Hematopoietic multipotent progenitor cell treated with erythropoietin and hydrocortisone succinate and interleukin-3 and kit ligand, for 6 days (in vitro differentiated cells): Measurements from ENCODE around the gene MRTFB.

Source experiments
- DNase-seq: peaks from one replicate; pipeline ENCODE4 v3.0.0-alpha.2; 2015

The MRTFB gene

DNA sequence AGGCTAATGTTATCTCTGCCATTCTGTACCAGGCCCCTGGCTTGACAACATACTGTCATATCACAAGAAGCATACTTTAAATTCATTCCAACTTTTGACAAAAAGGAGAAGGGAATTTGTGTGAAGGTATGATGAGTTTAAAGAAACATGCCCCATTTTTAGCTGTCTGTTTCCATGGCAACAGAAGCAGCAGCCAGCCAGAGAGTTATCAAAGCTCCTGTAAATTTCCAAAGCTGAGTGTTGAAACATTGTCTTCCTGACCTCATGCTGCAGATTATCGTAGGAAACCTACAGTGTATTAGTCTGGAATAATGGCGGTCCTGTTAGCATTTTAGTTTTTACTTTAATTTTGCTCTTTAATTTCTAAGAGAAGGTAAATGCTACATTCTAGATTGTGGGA is 124.9 kb downstream of the MRTFB start:
- no peak for DNase-seq

DNA sequence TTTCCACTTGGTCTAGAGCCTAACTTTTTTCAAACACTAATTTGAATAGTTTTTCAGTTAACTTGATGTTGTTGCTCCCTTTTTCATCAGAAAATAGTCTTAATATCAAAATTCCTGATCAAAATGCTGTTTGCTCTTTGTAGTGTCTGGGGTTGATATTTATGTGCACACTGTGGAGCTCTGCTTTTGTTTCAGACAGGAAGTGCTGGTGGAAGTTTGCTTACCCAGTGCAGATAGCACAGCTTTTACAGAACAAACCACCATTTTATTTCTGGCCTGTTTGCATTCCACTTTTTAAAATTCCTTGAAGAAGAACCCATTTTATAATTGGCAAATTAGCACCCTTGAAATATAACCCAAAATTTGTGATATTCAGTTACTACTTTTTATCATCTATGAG is 125.4 kb downstream of the MRTFB start:
- no peak for DNase-seq

DNA sequence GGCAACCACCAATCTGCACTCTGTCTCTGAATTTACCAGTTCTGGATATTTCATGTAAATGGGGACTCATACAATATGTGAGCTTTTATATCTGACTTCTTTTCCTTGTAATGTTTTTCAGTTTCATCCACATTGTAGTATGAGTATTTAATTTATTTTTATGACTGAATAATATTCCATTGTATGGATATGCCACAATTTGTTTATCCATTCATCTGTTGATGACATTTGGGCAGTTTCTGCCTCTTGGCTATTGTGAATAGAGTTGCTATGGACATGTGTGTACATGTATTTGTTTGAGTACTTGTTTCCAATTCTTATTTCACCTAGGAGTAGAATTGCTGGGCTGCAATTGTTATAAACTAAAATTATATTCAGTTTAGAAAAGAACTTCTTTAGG is 126.9 kb downstream of the MRTFB start:
- DNase-seq, result no peak

- DNase-seq, result no peak
Measured at GRCh38 chr16:14198572-14198971, 127.5 kb downstream of the MRTFB start.

DNA sequence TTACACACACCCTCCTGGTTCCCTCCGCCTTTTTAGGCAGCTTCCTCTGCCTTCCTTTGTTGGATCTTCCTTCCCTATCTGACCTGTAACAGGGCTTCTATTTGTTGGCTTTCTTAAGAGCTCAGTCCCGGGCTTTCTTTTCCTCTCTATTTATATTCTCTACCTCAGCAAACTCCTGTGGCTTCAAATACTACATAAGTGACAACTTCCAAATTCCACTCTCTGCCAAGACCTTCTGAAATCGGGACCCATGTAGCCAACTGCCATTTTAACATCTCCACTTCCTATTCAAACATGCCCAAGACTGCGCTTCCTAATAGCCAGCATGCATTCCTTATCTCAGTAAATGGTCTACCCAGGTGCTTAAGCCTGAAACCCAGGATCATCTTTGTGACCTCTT is 128.1 kb downstream of the MRTFB start:
- no peak for DNase-seq

- DNase-seq, result no peak
Measured at GRCh38 chr16:14199624-14200023, 128.5 kb downstream of the MRTFB start.

DNA sequence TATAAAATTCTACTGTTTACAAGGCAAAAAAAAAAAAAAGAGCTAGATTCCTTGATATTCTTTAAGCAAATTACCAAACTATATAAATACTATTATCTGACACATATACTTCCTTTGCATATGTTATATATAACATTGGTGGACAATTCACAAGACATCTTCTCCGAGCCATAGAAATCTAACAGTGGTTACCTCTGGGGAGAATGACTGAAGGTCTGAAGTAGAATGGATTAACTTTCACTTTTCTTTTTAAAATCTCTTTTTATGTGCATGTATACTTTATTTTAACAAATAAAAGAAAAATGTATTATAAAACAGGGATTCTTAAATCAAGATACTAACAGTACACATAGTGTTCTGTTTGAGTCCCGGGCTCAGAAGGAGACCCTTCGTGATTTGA is 131.0 kb downstream of the MRTFB start:
- DNase-seq, result no peak

GRCh38 chr16:14202697-14203096 is 131.6 kb downstream of the MRTFB start:
- DNase-seq, result peak; percentile 59

GRCh38 chr16:14203166-14203565 is 132.0 kb downstream of the MRTFB start:
- DNase-seq, result no peak

- DNase-seq, result no peak
Measured at GRCh38 chr16:14205666-14206065, 134.5 kb downstream of the MRTFB start.

DNA sequence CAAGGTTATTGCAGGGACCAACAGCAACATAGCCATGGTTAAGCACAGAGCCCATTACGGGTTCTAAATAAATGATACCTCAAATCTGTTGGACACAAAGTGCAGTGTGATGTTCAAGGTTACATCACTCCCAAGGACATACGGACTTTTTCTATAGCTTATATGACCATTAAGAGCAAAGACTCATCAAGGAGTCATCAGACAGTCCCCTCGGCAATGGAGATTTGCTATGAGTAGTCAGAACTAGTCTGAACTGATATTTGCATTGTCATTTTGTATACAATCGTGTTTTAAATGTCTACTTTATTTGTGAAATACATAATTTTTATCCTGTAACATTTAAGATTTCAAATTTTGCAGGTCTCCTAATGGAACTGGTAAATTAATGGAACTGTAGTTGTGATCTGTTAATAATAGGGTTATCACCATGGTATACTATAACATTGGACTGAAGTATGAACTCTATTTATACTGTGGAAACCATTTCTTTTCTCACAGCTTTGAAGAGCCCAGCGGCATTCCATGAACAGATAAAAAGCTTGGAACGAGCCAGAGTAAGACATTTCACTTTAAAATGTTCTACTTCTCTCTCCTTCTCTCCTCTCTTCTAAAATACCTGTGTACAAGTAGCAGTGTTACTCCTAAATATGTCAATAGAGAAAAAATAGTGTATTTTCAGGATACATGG is 140.9 kb downstream of the MRTFB start:
- no peak for DNase-seq

DNA sequence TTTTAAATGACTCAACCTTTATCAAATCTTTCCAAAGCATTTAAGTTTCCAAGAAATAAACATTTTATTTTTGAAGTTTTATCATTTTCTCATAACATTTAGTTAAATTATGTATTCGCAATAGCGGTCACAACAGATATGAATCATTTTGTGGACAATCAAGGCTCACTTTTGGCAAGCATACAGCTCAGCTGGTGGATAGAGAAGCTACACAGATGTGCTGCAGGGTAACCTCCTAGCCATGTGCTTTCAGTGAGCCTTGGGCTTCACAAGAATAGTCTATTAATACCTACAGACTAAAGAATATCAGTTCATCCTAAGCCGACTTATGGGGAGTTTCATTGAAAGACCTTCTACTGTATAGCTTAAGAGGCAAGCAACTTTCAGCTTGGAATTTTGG is 144.8 kb downstream of the MRTFB start:
- DNase-seq, result no peak

- no peak for DNase-seq
Measured at GRCh38 chr16:14219983-14220382, 148.9 kb downstream of the MRTFB start.

DNA sequence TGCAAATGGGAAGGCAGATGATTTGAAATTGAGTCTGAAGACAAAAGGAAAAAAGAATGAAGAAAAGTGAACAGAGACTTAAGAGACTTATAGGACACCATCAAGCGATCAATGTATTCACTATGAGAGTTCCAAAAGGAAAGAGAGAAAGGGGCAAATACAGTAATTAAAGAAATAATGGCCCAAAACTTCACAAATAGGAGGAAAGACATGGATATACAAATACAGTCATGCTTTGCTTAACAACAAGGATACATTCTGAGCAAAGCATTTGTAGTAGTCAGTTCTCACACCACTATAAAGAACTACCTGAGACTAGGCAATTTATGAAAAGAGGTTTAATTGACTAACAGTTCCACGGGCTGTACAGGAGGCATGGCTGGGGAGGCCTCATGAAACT is 152.5 kb downstream of the MRTFB start:
- no peak for DNase-seq

- no peak for DNase-seq
Measured at GRCh38 chr16:14225457-14225856, 154.3 kb downstream of the MRTFB start.

- no peak for DNase-seq
Measured at GRCh38 chr16:14232106-14232864, 161.2 kb downstream of the MRTFB start.

- DNase-seq, result peak; percentile 14
Measured at GRCh38 chr16:14236401-14236800, 165.3 kb downstream of the MRTFB start.

DNA sequence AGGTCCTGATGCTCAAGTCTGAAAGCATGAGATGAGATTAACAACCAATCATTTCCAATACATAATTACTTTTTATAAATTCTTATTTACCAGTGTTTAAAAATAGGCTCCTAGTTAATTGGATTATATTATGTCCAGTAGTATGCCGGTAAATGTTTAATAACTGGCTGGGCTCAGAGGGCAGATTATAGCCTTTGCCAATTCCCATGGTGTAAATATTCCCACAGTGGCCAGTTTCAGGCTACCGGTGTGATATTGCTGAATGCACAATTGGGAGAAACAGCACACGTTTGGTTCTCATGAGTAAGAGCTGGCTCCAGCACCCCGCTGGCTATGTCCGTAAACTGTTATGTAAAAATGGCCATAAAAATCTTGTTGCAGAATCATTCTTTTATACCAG is 167.6 kb downstream of the MRTFB start:
- no peak for DNase-seq

DNA sequence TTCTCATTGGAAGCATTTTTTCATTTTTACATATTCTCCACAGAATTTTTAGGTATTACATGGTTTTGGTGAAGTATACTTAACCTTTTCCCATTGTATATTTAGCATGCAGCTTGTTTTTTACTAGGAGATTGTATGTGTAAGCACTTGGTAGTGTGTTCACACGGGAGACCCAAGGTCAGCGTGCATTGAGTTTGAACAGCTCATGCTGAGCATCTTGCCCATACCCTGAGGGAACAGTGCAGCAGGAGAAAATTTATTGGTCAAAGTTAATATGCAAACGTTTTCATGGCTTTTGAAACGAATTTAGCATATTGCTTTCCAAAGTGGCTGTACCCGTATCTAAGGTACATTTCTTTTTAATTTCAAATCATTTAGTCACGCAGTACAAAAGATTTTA is 168.7 kb downstream of the MRTFB start:
- no peak for DNase-seq

DNA sequence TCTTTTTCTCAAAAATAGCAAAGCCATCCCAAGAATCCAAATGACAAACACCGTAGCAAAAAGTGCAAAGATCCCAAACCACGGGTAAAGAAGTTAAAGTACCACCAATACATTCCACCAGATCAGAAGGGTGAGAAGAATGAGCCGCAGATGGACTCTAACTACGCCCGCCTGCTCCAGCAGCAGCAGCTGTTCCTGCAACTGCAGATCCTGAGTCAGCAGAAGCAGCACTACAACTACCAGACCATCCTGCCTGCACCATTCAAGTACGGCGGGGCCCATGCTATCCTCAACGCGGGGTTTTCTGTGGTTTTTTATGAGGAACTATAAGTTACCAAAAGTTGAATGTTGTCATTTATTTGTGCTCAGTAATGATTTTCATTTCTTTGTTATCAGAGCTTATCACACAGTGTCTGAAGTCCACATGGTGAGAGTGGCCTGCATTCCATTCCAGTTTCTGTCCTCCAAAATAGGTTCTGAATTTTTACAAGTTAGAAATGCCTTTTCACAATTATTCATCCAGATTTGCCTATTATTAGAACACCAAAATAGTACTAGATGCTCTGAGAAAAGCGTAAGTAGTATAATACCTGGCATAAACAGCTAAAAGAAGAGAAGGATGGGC is 169.2 kb downstream of the MRTFB start:
- DNase-seq, result peak; percentile 32

DNA sequence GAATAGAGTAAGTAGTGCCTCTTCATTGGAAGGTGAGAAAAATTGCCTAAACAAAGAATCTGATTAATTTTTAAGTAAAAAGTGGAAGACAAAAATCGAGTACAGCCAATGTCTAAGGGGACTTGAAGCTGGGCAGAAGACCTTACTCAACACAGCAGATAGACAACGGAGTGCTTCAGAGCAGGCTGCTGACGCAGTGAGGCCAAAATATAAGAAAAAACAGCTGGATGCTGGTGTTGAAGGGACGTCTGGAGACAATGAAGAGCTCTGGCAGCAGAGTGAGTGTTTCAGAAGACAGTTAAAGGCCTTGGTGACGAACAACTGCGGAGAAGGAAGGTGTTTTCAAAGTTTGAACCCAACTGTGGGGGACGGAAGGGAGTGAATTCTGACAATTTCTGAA is 169.8 kb downstream of the MRTFB start:
- DNase-seq, result no peak

DNA sequence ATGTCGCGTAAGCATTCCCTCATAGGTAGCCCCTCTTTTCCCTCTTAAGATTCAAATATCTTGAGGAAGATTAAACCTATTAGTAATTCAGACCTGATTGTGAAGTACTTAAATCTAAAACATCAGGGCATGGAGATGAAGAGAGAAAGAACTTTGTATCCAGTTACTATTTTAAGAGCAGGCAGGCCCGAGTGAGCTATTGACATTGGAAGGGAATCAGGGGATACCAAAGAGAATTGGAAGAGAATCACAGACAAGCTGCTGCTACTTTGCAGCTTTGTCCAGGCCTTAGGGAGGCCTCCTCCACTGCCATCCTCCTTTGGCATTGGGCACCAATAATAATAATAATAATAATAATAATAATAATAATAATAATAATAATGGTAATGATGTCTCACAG is 170.5 kb downstream of the MRTFB start:
- no peak for DNase-seq

GRCh38 chr16:14242769-14243168 is 171.7 kb downstream of the MRTFB start:
- no peak for DNase-seq
